Thyroid gland (tissue), 4 donors: Measurements from ENCODE around the gene C10orf88. TPM values are rescaled to one million over a fixed set of nuclear protein-coding genes. Genes with fewer than 3 reads are reported as not detected.

Experiments used
- DNase-seq, 2 donors: peaks; one replicate each; pipeline ENCODE4 v3.0.0-alpha.2; 2019
- H3K27ac ChIP-seq, 3 donors: fragments of 200-600 bp; sonication (generic); 1 replicate in 2 of 3; 2 replicates in 1 of 3; pipeline ENCODE4 v1.5.1; 2016 to 2019; ENCODE audit warnings: mild to moderate bottlenecking in 1 of 3, moderate library complexity in 1 of 3
- H3K27me3 ChIP-seq: fragments of 200-600 bp; sonication (generic); one replicate; pipeline ENCODE4 v1.5.1; 2019
- H3K36me3 ChIP-seq, 2 donors: fragments of 200-600 bp; sonication (generic); one replicate each; pipeline ENCODE4 v1.5.1; 2016 to 2019
- H3K4me1 ChIP-seq, 2 donors: fragments of 200-600 bp; sonication (generic); one replicate each; pipeline ENCODE4 v1.5.1; 2017 to 2019
- H3K4me3 ChIP-seq, 3 donors: fragments of 200-600 bp; sonication (generic); replicated peaks in 1 of 3; 1 replicate in 2 of 3; 2 replicates in 1 of 3; pipeline ENCODE4 v1.5.1; 2016; ENCODE audit warnings: mild to moderate bottlenecking in 1 of 3
- H3K9me3 ChIP-seq: fragments of 200-600 bp; sonication (generic); one replicate; pipeline ENCODE4 v1.5.1; 2017
- POLR2A ChIP-seq, 2 donors: fragments of 450-650 bp; IDR thresholded peaks; one replicate each; pipeline ENCODE4 v1.6.1; 2017; ENCODE audit warnings: antibody characterized with exemption in 2 of 2, mild to moderate bottlenecking in 2 of 2, moderate library complexity in 1 of 2
- WGBS, 2 donors: methylation state at CpG; one replicate each; pipeline ENCODE4 v1.1.5; 2017; 5-methylcytosine and 5-hydroxymethylcytosine counted together
- intact Hi-C: fragments of 100-400 bp; cut with DNase I; formaldehyde crosslinking; loops from one replicate; pipeline ENCODE4 v1.15.1; 2023
- total RNA-seq, 4 donors: library from RNA; depleted of rRNA; stranded (reverse); fragments of >200 nt; gene quantifications; one replicate each; pipeline ENCODE4 v1.2.3, GENCODE V29; 2016
- TF ChIP-seq, protein P1 (sequence below), 6 experiments: fragments of 200-600 bp in 3 of 6; fragments of 450-650 bp in 3 of 6; sonication (generic) in 3 of 6; IDR thresholded peaks; one replicate each; pipeline ENCODE4 v1.5.1; 2016 to 2019; ENCODE audit warnings: antibody characterized with exemption in 6 of 6, mild to moderate bottlenecking in 2 of 6, inconsistent platforms in 1 of 6, moderate library complexity in 1 of 6

C10orf88 gene
- total RNA-seq, 4 donors from 2014 or later = 4.7 to 10.4 (median 7.1) TPM

DNA sequence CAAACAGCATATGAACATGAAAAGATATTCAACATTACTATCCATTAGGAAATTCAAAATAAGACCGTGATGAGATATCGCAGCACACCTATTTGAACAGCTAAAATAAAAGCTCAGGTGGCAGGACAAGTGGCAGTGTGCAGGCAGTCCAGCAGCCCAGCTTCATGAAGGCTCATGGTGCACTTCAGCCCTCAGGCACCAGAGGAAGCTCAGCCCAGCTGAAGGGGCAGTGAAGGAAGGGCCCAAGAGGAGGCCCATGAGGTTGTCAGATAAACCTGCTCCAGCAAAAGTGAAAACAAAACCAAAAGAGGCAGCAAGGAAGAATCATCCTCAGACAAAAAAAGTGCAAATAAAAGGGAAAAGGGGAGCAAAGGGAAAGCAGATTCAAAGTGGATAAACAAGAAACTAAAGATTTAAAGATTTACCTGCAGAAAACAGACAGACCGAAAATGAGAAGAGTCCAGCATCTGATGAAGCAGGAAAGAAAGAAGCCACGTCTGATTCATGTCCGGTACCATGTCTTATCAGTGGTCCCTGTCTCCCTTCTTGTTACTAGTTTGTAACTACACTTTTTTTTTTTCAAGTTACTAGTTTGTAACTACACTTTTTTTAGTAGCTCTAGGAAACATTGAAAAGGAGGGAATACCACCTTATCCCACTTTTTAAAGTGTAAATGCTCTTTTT is 59.6 kb downstream of the C10orf88 start:
- no peak overlapping the region for H3K4me3 ChIP-seq
- H3K27ac ChIP-seq = no peak overlapping the region
- no peak for DNase-seq
- no peaks in the 10 kb centered on the region for H3K4me1 ChIP-seq
- intact Hi-C loops = no loop called here
- H3K9me3 ChIP-seq = no peaks in the 10 kb centered on the region
- H3K36me3 ChIP-seq = no peaks in the 10 kb centered on the region
- 87 to 89% methylated on average over 5 of the region's 5 CpGs for WGBS, 2 donors
- H3K27me3 ChIP-seq = no peaks in the 10 kb centered on the region
- no peak for TF ChIP-seq POLR2A (IDR thresholded peaks at IDR 0.05)
- TF ChIP-seq, protein P1, sequence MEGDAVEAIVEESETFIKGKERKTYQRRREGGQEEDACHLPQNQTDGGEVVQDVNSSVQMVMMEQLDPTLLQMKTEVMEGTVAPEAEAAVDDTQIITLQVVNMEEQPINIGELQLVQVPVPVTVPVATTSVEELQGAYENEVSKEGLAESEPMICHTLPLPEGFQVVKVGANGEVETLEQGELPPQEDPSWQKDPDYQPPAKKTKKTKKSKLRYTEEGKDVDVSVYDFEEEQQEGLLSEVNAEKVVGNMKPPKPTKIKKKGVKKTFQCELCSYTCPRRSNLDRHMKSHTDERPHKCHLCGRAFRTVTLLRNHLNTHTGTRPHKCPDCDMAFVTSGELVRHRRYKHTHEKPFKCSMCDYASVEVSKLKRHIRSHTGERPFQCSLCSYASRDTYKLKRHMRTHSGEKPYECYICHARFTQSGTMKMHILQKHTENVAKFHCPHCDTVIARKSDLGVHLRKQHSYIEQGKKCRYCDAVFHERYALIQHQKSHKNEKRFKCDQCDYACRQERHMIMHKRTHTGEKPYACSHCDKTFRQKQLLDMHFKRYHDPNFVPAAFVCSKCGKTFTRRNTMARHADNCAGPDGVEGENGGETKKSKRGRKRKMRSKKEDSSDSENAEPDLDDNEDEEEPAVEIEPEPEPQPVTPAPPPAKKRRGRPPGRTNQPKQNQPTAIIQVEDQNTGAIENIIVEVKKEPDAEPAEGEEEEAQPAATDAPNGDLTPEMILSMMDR (IDR thresholded peaks at IDR 0.05) = no peak

GRCh38 chr10:122884166-122884565 is 69.9 kb downstream of the C10orf88 start:
- TF ChIP-seq, protein P1 (IDR thresholded peaks at IDR 0.05) = no peak
- TF ChIP-seq POLR2A (IDR thresholded peaks at IDR 0.05) = no peak
- DNase-seq = no peak
- Histone ChIP-seq H3K27me3 (no peaks in the 10 kb centered on the region), H3K4me3 (no peak overlapping the region), H3K9me3 (no peaks in the 10 kb centered on the region), H3K4me1 (peaks cover 6 to 8% of the 10 kb centered on the region in 2 donors), H3K27ac (no peak overlapping the region), H3K36me3 (no peaks in the 10 kb centered on the region)
- intact Hi-C loops = no loop called here
- WGBS, 2 donors = 100% methylated on average over 1 of the region's 1 CpG

DNA sequence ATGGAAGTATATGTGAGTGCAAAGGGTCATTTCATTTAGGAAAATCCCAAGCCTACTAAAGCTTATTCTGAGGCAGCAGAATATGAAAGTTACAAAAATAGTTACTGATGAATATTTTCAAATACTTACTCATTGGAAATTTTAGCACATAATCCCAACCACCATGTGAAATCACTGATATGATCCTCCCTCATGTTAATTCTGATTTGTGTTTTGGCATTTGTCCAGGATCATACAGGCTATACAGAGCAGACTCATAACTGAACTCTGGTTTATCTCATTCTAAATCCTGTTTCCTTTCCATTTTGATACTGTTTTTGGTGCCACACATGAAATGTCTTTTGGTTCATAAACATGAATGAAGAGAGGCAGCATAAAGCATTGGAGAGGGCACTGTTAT is 71.3 kb downstream of the C10orf88 start:
- H3K36me3 ChIP-seq = no peaks in the 10 kb centered on the region
- intact Hi-C loops = no loop called here
- TF ChIP-seq, protein P1 (IDR thresholded peaks at IDR 0.05) = no peak
- no peak for TF ChIP-seq POLR2A (IDR thresholded peaks at IDR 0.05)

More for the DNA sequence above, 71.3 kb downstream of the C10orf88 start:
- H3K4me1 ChIP-seq = peaks cover 6 to 15% of the 10 kb centered on the region in 2 donors
- no peak overlapping the region for H3K4me3 ChIP-seq
- no peak for DNase-seq
- no peaks in the 10 kb centered on the region for H3K9me3 ChIP-seq
- no peak overlapping the region for H3K27ac ChIP-seq
- H3K27me3 ChIP-seq = no peaks in the 10 kb centered on the region

Other genes with a start within 250 kb of the C10orf88 start
- under 1 TPM in 2 of 4 donors, not detected in 2; 0.45 to 0.81 TPM for gene CUZD1, start 108.4 kb downstream of the C10orf88 start, total RNA-seq
- gene FAM24B, start 74.6 kb downstream of the C10orf88 start, total RNA-seq = 1 to 10 TPM in 2 of 4 donors, not detected in 2; 1.4 to 2.1 TPM
- not detected for gene FAM24A, start 43.6 kb downstream of the C10orf88 start, total RNA-seq
- 1 to 10 TPM; 3.9 to 6.3 (median 5.2) TPM for gene PSTK, start 26.2 kb upstream of the C10orf88 start, total RNA-seq
- gene IKZF5, start 54.6 kb upstream of the C10orf88 start, total RNA-seq = 10 to 100 TPM; 11.5 to 24.5 (median 13.3) TPM
- 10 to 100 TPM; 14.4 to 23.8 (median 17.5) TPM for gene ACADSB, start 54.8 kb upstream of the C10orf88 start, total RNA-seq
- gene HMX3, start 181.7 kb upstream of the C10orf88 start, total RNA-seq = not detected
- not detected for gene HMX2, start 193.9 kb upstream of the C10orf88 start, total RNA-seq
- gene BUB3, start 200.2 kb upstream of the C10orf88 start, total RNA-seq = 100 to 1,000 TPM in 1 of 4 donors, 10 to 100 TPM in 3; 67.9 to 117 (median 88.0) TPM